ENCODE measurements around the gene TBC1D9B. TPM values are rescaled to one million over a fixed set of nuclear protein-coding genes. Genes with fewer than 3 reads are reported as not detected.

TBC1D9B gene
- total and polyA plus RNA-seq, 9 of the 15 experiments (the other 6 are each of a cell fraction or from before 2014, with no cell fraction given) = 2.9 to 59.1 (median 33.5) TPM

- no peak for TF ChIP-seq ZNF224 (CRISPR knock-in tag; IDR thresholded peaks at IDR 0.05)
- TF ChIP-seq ZNF12 (CRISPR knock-in tag; IDR thresholded peaks at IDR 0.05) = peak; percentile 45; the same call in 1 of the 2 replicates
- 0 out of 4 replicates have a peak, but pooled peaks of 1 of the 2 experiments have one; percentile 38 for TF ChIP-seq CSDE1 (IDR thresholded peaks at IDR 0.05)
- no peak for TF ChIP-seq ESRRB (CRISPR knock-in tag; IDR thresholded peaks at IDR 0.05; ENCODE audit: borderline replicate concordance)
- no peak for TF ChIP-seq ZBTB12 (CRISPR knock-in tag; IDR thresholded peaks at IDR 0.05)
- no peak for TF ChIP-seq ZSCAN32 (CRISPR knock-in tag; IDR thresholded peaks at IDR 0.05)
- TF ChIP-seq CEBPG (CRISPR knock-in tag; IDR thresholded peaks at IDR 0.05) = peak; percentile 4; the same call in 1 of the 2 replicates
- no peak for TF ChIP-seq CEBPG (tag; conservative IDR thresholded peaks at IDR 0.05 in 1 of 2, IDR thresholded peaks at IDR 0.05 in 1 of 2)
- no peak for TF ChIP-seq ZNF121 (CRISPR knock-in tag; conservative IDR thresholded peaks at IDR 0.05)
- peak; percentile 80; the same call in 1 of the 2 replicates for TF ChIP-seq CTBP1 (IDR thresholded peaks at IDR 0.05; ENCODE audit: borderline replicate concordance)
- no peak for TF ChIP-seq SRSF3 (IDR thresholded peaks at IDR 0.05; ENCODE audit: insufficient read depth, low read length)
- TF ChIP-seq SIN3B (IDR thresholded peaks at IDR 0.05; ENCODE audit: low read depth) = peak; percentile 76
- TF ChIP-seq HMBOX1 (IDR thresholded peaks at IDR 0.05) = no peak
- no peak for TF ChIP-seq TSHZ1 (CRISPR knock-in tag; IDR thresholded peaks at IDR 0.05)
- peak; percentile 21 for TF ChIP-seq ZNF511 (CRISPR knock-in tag; IDR thresholded peaks at IDR 0.05)
- peak; percentile 93 for TF ChIP-seq NFE2 (IDR thresholded peaks at IDR 0.05; ENCODE audit: low read depth)
- 0 out of 4 replicates have a peak, but pooled peaks of 1 of the 2 experiments have one; percentile 12 for TF ChIP-seq FOXK2 (conservative IDR thresholded peaks at IDR 0.05 in 1 of 2, IDR thresholded peaks at IDR 0.05 in 1 of 2; ENCODE audit: low read depth in 2 of 2)
- TF ChIP-seq NR1H2 (CRISPR knock-in tag; IDR thresholded peaks at IDR 0.05) = 0 out of 2 replicates have a peak, but pooled peaks have one; percentile 42
- TF ChIP-seq HNRNPLL (IDR thresholded peaks at IDR 0.05; ENCODE audit: low read depth, low read length, poor library complexity, severe bottlenecking) = peak; percentile 27
- peak; percentile 86; the same call in 1 of the 2 replicates for TF ChIP-seq FOXJ2 (tag; IDR thresholded peaks at IDR 0.05)
- no peak for TF ChIP-seq HIVEP1 (CRISPR knock-in tag; IDR thresholded peaks at IDR 0.05)
- TF ChIP-seq RBBP5 (IDR thresholded peaks at IDR 0.05; ENCODE audit: borderline replicate concordance, insufficient read depth, low read length, poor library complexity, severe bottlenecking) = peak; percentile 33
These were observed 87.0 kb downstream of the TBC1D9B start, which contains the start of gene SQSTM1 (continued) for GRCh38 chr5:179820483-179821297.

All from K562 (cell line).